GM19238 (cell line): ENCODE results near the gene KRTAP10-3.

Experiments used
- DNase-seq: peaks from one replicate; pipeline ENCODE4 v3.0.0; 2011; ENCODE audit warnings: low spot score; ENCODE audit not compliant: insufficient read length

Gene KRTAP10-3

DNA sequence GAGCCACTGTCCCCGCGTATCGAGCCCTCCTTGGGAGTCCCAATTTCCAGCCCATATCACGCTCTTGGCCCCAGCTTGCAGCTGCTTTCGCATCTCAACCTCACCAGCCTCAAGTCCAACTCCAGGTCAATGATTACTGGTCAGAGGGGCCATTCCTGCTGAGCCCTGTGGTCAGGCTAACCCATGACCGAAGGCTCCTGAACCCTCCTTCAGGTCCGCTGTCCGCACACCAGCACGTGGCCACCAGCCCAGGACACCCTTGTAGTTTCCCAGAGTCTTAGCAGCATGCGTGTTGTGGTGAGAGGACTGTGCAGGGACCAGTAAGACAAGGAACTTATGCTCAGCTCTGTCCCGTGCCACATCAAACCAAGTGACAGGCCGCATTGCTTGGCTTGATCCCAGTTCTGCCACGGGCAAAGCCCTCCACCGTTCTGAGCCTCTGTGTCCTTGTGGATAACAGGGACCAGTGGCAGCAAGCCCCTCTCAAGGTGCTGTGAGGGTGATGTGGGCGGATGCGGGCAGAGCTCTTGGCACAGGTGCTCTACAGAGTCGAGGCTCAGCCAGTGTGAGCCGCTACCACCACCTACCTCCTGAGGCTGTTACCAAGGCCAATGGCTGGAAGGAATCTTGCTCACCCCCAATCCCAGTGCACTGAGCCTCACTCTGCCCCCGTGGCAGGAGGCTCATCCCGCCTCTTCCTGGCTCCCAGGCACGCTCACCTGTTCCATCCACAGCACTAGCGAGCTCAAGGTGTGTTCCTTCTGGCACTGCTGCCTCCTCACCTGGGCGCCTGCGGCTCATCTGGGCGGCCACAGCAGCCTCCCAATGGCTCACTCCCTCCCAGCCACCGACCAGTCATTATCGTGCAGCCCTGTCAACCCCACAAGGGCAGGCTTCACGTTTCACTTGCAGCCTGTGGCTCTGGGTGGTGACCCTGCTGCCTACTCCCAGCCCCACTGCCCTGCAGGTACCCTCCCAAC is 39.0 kb downstream of the KRTAP10-3 start:
- DNase-seq = no peak

DNA sequence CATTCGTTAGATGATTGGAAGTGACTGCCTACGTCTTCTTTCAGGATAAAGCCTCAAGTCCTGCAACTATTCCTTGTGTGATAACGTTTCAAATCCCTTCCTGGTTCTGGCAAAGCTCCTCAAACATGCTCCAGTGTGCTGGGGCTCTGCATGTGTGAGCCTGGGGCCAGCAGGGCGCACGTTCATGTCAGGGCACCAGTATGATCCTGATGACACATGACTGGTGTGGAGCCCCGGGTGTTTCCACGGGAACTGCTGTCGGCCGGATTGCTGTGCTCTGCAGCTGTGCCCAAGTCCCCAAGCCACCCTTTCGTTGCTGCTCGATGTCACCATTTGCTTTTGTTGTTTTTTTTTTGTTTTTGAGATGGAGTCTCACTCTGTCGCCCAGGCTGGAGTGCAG is 39.9 kb downstream of the KRTAP10-3 start:
- no peak for DNase-seq

DNA sequence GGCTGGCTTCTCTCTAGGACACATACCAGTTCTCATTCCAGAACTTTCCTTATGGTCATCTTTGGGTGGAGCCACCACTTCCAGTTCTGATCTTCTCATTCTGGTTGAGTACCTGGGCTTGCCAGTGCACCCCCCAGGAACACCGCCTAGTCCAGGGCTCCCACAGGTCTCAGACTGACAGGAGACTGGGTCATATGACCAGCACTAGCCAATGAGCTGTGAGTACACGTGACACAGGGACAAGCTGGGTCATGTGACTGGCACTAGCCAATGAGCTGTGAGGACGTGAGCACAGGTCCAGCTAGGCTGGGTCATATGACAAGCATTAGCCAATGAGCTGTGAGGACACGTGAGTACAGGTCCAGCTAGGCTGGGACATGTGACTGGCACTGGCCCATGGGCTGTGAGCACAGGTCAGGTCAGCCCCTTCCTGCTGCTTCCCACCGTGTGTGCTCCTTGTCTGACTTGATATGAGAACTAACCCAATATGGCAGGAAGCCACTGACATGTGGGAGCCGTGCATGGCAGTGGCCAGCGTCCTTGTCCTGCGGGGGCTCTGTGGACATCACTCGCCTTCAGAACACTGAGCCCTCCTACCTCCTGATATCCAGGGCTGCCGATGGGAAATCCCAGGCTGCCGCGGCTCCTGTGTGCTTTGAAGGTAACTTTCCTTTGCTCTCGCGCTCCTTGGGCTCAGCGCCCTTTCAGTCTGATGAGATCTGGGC is 41.3 kb downstream of the KRTAP10-3 start:
- peak; percentile 58 for DNase-seq

- no peak for DNase-seq
Measured at GRCh38 chr21:44516828-44517174, 41.8 kb downstream of the KRTAP10-3 start.

- no peak for DNase-seq
Measured at GRCh38 chr21:44516342-44516741, 42.3 kb downstream of the KRTAP10-3 start.

DNA sequence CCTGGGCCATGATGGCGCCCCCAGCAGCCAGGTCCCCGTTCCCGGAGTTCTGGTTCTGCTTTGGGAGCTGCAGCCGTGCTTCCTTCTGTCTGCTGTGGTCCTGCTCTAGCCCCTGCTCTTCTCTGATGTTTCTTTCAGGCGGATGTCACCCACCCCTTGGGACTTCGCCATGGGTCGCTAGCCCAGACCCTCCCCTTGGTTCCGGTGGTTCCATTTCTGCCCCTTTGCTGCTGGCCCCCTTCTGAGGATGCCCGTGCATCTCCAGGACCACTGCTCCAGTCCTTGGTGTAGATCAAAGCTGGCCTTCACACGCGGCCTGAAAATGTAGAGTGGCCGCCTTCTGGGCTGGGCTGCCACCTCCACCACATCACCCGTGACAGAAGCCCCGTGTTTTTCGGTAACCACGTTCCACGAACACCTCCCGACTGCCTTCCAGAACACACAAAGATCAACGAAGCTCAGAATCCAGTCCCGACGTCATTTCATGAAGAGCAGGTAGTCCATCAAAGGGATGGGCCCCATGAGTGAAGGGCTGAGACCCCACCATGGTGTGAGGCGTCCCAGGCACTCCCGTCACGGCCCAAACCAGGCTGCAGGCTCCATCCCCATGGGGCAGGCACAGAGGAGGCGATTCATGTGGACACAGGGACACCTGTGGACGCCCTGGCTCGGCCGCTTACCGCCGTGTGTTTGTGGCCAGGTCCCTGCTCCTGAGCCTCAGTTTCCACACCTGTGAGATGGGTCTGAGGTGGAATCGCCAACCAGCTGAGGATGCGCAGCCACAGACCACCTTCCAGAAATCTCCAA is 43.0 kb downstream of the KRTAP10-3 start:
- no peak for DNase-seq

- no peak for DNase-seq
Measured at GRCh38 chr21:44514746-44515358, 43.7 kb downstream of the KRTAP10-3 start.

- no peak for DNase-seq
Measured at GRCh38 chr21:44514218-44514520, 44.4 kb downstream of the KRTAP10-3 start.

- no peak for DNase-seq
Measured at GRCh38 chr21:44513389-44514217, 45.0 kb downstream of the KRTAP10-3 start.

DNA sequence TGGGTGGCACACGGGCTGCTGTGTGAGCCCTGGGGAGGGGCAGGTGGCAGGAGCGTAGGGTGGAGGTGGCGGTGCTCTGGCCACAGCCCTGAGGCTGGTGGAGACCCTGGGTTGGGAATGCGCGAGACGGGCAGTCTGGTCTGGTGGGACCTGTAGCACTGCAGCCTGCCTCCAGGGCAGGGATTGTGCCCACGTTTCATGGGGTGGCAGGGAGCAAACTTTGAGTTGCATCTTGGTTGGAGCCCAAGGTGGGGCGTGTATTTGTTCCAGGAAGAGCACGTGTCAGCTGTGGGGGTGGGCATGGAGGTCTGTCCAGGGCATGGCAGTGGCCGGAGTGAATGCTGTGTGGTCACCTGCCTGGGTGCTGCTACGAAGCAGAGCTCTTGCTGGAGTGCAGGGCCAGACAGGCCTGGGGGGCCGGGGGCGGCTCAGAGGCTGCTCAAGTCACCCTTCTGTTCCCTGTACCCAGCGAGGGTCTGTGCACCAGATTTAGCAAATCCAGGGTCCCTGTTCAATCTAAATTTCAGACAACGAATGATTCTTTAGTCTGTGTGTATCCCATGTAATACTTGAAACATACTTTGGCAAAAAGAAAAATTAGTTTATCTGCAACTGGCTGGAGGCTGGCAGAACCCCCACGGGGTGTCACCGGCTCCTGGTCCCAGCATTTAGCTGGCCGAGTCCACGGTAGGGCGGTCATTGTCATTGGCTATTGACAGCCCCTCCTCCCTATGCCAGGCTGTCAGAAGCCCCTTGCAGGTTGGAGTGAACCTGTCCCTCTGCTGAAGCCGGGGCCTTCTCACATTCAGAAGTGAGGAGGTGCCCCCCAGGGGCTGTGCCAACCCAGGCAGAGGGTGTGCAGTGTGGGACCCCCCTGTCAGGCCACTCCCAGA is 45.9 kb downstream of the KRTAP10-3 start:
- DNase-seq = no peak

- DNase-seq = no peak
Measured at GRCh38 chr21:44511938-44512275, 46.7 kb downstream of the KRTAP10-3 start.

DNA sequence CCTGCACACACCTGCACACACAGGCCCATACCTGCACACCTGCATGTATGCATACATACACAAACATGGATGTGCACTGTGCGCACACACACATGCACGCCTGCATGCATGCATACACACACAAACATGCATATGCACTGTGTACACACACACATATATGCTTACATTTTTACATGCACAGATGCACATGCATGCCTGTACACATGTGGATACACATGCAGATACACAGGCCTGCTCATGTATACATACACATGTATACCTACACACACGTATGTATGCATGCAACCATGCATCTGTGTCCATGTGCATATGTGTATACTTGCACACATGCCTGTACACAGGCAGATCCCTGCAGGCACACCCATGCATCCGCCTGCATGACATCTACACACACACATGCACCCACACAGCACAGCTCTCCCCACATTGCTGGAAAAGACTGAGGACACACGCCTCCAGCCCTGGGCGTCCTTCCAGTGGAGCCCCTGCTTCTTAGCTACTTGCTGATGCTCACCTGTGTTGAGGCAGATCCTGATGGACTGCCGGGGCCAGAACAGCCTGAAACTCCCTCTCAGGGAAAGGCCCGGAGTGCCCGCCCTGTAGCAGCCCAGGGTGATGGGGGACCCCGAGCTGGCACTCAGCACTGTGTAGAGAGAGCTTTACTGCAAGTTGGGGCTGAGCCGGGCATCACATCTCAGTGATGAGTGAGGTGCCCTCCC is 47.2 kb downstream of the KRTAP10-3 start:
- no peak for DNase-seq

- peak; percentile 75 for DNase-seq
Measured at GRCh38 chr21:44510508-44511218, 47.9 kb downstream of the KRTAP10-3 start.

DNA sequence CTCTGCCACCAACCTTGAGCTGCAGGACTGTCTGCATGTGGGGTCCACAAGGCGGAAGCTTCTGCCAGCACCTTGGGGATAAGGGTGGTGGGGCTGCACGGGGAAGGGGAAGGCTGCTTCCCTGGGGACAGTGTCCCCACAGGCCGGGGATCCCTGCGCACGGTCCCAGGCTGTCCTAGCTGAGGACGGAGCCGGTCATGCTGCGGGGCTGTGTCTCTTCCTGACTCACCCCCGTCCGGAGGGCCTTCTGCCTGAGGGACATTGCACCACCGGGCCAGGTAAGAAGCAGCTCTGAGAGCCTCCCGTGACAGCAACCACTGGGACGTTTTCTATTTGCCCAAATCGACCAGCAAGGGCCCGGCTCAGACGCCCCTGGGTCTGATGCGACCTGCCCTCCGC is 48.5 kb downstream of the KRTAP10-3 start:
- no peak for DNase-seq

GRCh38 chr21:44509539-44509938 is 49.1 kb downstream of the KRTAP10-3 start:
- DNase-seq = no peak

DNA sequence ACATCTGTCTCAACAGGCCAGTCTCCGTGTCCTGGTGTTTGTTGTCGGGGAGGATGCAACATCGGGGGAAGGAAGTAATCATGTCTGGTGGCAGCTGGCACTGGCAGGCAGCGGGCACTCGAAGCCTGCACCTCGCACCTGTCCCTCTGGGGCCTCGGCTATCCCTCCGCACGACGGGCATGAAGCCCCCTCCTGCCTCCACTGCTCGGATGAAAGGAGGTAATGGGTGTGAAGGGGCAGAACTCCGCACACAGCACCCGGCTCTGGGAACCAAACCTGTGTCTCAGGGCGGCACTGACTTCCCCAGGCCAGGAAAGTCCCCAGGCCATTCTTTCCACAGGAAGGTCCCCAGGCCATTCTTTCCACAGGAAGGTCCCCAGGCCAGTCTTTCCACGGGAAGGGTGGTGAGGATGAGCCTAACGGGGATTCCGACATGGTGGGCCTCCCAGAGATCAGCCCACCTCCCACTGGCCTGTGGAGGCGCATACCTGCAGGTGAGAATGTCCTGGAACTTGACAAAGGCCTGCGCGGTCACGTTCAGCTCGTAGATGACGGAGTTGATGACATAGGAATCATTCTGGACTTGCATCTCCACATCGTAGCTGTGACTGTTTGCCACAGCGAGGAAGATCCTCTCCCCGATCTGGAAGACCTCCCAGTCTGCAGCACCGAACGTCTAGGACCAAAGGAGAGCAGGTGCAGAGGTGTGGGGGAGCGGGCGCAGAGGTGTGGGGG is 49.7 kb downstream of the KRTAP10-3 start:
- DNase-seq = no peak

DNA sequence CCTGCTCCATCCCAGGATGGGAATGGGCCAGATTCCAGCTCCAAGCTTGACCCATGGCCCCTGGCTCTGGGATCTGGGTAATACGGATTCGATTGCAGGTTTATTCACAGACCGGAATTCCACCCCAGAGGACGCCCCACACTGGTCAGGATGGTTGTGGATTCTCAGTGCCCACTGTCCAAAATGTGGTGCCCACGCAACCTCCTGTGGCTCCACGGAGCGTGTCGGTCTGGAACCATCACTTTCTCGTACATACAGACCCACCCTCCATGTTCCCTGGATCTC is 50.2 kb downstream of the KRTAP10-3 start:
- no peak for DNase-seq
